ENCODE measurements around the gene CDC25B.

DNA sequence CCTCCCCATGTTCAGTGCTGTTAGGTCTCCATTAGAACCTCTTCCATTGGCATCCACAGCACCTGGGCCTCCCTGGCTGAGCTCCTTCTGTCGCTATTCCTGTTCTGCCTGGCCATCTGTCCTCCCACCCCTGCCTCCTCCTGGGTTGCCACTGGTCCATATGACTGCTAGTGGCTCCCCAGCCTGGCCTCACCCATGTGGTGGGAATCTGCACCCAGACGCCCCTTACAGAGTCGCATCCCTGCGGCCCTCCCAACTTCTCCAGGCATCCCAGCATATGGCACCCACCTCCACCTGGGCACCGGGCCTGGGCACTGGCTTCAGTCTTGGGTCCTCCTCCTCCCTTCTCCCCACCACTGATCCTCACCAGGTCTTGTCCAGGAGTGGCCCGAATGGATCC lies 7.7 kb downstream of the CDC25B start:
- TF ChIP-seq POLR2AphosphoS5 (IDR thresholded peaks at IDR 0.05; ENCODE audit: low read depth, low read length) = no peak
- TF ChIP-seq FOXP2 (optimal IDR thresholded peaks at IDR 0.05; ENCODE audit: borderline replicate concordance, extremely low read depth, extremely low read length, insufficient read depth) = no peak
- TF ChIP-seq, protein P1, sequence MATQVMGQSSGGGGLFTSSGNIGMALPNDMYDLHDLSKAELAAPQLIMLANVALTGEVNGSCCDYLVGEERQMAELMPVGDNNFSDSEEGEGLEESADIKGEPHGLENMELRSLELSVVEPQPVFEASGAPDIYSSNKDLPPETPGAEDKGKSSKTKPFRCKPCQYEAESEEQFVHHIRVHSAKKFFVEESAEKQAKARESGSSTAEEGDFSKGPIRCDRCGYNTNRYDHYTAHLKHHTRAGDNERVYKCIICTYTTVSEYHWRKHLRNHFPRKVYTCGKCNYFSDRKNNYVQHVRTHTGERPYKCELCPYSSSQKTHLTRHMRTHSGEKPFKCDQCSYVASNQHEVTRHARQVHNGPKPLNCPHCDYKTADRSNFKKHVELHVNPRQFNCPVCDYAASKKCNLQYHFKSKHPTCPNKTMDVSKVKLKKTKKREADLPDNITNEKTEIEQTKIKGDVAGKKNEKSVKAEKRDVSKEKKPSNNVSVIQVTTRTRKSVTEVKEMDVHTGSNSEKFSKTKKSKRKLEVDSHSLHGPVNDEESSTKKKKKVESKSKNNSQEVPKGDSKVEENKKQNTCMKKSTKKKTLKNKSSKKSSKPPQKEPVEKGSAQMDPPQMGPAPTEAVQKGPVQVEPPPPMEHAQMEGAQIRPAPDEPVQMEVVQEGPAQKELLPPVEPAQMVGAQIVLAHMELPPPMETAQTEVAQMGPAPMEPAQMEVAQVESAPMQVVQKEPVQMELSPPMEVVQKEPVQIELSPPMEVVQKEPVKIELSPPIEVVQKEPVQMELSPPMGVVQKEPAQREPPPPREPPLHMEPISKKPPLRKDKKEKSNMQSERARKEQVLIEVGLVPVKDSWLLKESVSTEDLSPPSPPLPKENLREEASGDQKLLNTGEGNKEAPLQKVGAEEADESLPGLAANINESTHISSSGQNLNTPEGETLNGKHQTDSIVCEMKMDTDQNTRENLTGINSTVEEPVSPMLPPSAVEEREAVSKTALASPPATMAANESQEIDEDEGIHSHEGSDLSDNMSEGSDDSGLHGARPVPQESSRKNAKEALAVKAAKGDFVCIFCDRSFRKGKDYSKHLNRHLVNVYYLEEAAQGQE (IDR thresholded peaks at IDR 0.05; ENCODE audit: insufficient read depth in 1 of 2, low read depth in 2 of 2, low read length in 2 of 2) = no peak
- no peak for TF ChIP-seq TAF1 (IDR thresholded peaks at IDR 0.05; ENCODE audit: borderline replicate concordance, insufficient read depth, low read length)
- no peak for TF ChIP-seq SIN3A (IDR thresholded peaks at IDR 0.05; ENCODE audit: borderline replicate concordance, insufficient read depth, low read length)
